ENCODE data around the gene MAPK11. TPM values are rescaled to one million over a fixed set of nuclear protein-coding genes. Genes with fewer than 3 reads are reported as not detected.
A peak's percentile ranks its signal among the peaks of the same experiment; 100 is the strongest.

The MAPK11 gene
- total and polyA plus RNA-seq, 8 donors = 0.29 to 13.6 (median 8.9) TPM; not detected in 1

- no peaks in the 10 kb centered on the region for H3K36me3 ChIP-seq
- intact Hi-C loops (cut with DNase I; ENCODE audit: low total_unique reads) = no loop called here
- H3K27ac ChIP-seq = peak overlapping the region in 3 of 5 donors; percentile 4 to 83 (median 20)
- WGBS, 5 donors = 8 to 37% (median 13%) methylated on average over 21 to 75 of the region's 75 CpGs
- H3K4me1 ChIP-seq = peaks cover 54 to 65% (median 65%) of the 10 kb centered on the region in 4 donors
- peak overlapping the region; percentile 26 to 39 (median 36) for H3K4me3 ChIP-seq
- H3K27me3 ChIP-seq = peaks cover 0 to 46% (median 5%) of the 10 kb centered on the region in 3 donors
- TF ChIP-seq CTCF (IDR thresholded peaks at IDR 0.05) = peak in 3 of 7 experiments; percentile 11 to 14 (median 13)
- no peak for TF ChIP-seq POLR2AphosphoS5 (IDR thresholded peaks at IDR 0.05)
- no peaks in the 10 kb centered on the region for H3K9me3 ChIP-seq
- DNase-seq = peak; percentile 72 to 88
Measured at GRCh38 chr22:50267591-50268390, 2.4 kb downstream of the MAPK11 start.

GRCh38 chr22:50266994-50267393, 3.2 kb downstream of the MAPK11 start:
- Histone ChIP-seq H3K4me3 (peak overlapping the region; percentile 26 to 39 (median 36)), H3K9me3 (no peaks in the 10 kb centered on the region), H3K36me3 (no peaks in the 10 kb centered on the region), H3K27me3 (peaks cover 0 to 46% (median 13%) of the 10 kb centered on the region in 3 donors), H3K27ac (peak overlapping the region in 1 of 5 donors; percentile 83), H3K4me1 (peaks cover 48 to 66% (median 65%) of the 10 kb centered on the region in 4 donors)
- intact Hi-C loops (cut with DNase I; ENCODE audit: low total_unique reads) = no loop called here
- WGBS, 5 donors = 57 to 78% (median 61%) methylated on average over 19 to 37 of the region's 37 CpGs
- TF ChIP-seq POLR2AphosphoS5 (IDR thresholded peaks at IDR 0.05) = no peak
- no peak for TF ChIP-seq CTCF (IDR thresholded peaks at IDR 0.05)
- TF ChIP-seq EP300 (IDR thresholded peaks at IDR 0.05) = no peak
- no peak for TF ChIP-seq POLR2A (IDR thresholded peaks at IDR 0.05)
- DNase-seq = no peak

GRCh38 chr22:50264946-50265669, 5.1 kb downstream of the MAPK11 start:
- H3K36me3 ChIP-seq = no peaks in the 10 kb centered on the region
- WGBS, 5 donors = 80 to 92% (median 86%) methylated on average over 14 to 15 of the region's 15 CpGs
- peaks cover 44 to 62% (median 61%) of the 10 kb centered on the region in 4 donors for H3K4me1 ChIP-seq
- no peak for DNase-seq
- H3K4me3 ChIP-seq = no peak overlapping the region
- TF ChIP-seq CTCF (IDR thresholded peaks at IDR 0.05) = no peak
- TF ChIP-seq POLR2A (IDR thresholded peaks at IDR 0.05) = no peak
- TF ChIP-seq POLR2AphosphoS5 (IDR thresholded peaks at IDR 0.05) = no peak
- TF ChIP-seq EP300 (IDR thresholded peaks at IDR 0.05) = no peak
- no peaks in the 10 kb centered on the region for H3K9me3 ChIP-seq
- H3K27me3 ChIP-seq = peaks cover 0 to 46% (median 21%) of the 10 kb centered on the region in 3 donors
- no peak overlapping the region for H3K27ac ChIP-seq
- intact Hi-C loops (cut with DNase I; ENCODE audit: low total_unique reads) = no loop called here

- Histone ChIP-seq H3K9me3 (no peaks in the 10 kb centered on the region), H3K27me3 (peaks cover 0 to 47% (median 21%) of the 10 kb centered on the region in 3 donors), H3K36me3 (no peaks in the 10 kb centered on the region), H3K27ac (no peak overlapping the region), H3K4me3 (no peak overlapping the region), H3K4me1 (peaks cover 36 to 61% (median 58%) of the 10 kb centered on the region in 4 donors)
- 87 to 98% (median 88%) methylated on average over 6 to 15 of the region's 15 CpGs for WGBS, 5 donors
- no peak for TF ChIP-seq POLR2AphosphoS5 (IDR thresholded peaks at IDR 0.05)
- no peak for TF ChIP-seq POLR2A (IDR thresholded peaks at IDR 0.05)
- TF ChIP-seq EP300 (IDR thresholded peaks at IDR 0.05) = no peak
- no peak for TF ChIP-seq CTCF (IDR thresholded peaks at IDR 0.05)
- intact Hi-C loops (cut with DNase I; ENCODE audit: low total_unique reads) = no loop called here
- no peak for DNase-seq
Measured at GRCh38 chr22:50264104-50264745, 6.0 kb downstream of the MAPK11 start.
